Renal cortex interstitium (tissue), 11 donors: Measurements from ENCODE around the gene CDC42BPA. TPM values are rescaled to one million over a fixed set of nuclear protein-coding genes. Genes with fewer than 3 reads are reported as not detected.
"Not testable (repeated sequence)": the region's sequence is repeated elsewhere in the genome, so short reads cannot be mapped to it uniquely, and the experiment has no call there.

Experiments
- DNase-seq, 11 donors: peaks; one replicate each; pipeline ENCODE4 v3.0.0-alpha.2; 2013; ENCODE audit warnings: low read depth in 9 of 11, low spot score in 4 of 11; ENCODE audit errors: extremely low read depth in 1 of 11
- polyA plus RNA-seq, 3 donors: library from polyadenylated mRNA; unstranded; fragments of 120-200 nt; gene quantifications; one replicate each; pipeline ENCODE4 v1.2.1, GENCODE V29; 2013; ENCODE audit not compliant: insufficient read length in 3 of 3

The CDC42BPA gene
- polyA plus RNA-seq, 3 donors = 38.6 to 41.9 (median 40.5) TPM

GRCh38 chr1:227343206-227343605 is 24.9 kb upstream of the CDC42BPA start:
- DNase-seq = no peak

DNA sequence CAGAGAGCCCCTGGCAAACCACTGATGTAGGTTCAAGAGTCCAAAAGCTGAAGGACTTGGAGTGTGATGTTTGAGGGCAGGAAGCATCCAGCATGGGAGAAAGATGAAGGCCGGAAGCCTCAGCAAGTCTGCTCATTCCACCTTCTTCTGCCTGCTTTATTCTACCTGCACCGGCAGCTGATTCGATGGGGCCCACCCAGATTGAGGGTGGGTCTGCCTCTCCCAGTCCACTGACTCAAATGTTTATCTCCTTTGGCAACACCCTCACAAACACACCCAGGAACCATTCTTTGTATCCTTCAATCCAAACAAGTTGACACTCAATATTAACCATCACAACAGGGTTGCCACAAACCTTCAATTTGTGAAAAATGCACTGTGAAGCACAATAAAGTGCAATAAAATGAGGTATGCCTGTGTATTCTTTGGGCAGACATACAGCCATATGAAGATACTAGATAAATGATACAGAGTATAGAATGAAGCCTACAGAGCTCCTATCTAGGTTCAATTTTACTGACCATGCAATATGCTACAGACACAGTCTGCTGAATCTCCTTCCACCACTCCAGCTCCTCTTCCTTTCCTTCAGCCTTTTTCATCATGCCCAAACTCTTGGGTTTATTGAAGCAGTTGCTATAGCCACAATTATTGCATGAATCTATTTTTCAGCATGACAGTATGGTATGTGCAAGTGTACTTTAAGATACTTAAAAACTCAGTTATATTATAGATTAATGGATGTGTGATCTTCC is 24.0 kb upstream of the CDC42BPA start:
- DNase-seq = no peak

- DNase-seq = not testable (repeated sequence)
These were observed 17.8 kb upstream of the CDC42BPA start for GRCh38 chr1:227336136-227336535.

- no peak for DNase-seq
These were observed 17.1 kb upstream of the CDC42BPA start for GRCh38 chr1:227335242-227336020.

- DNase-seq = no peak
These were observed 15.1 kb upstream of the CDC42BPA start for GRCh38 chr1:227333423-227333822.

- no peak for DNase-seq
These were observed 12.2 kb upstream of the CDC42BPA start for GRCh38 chr1:227330279-227331076.

DNA sequence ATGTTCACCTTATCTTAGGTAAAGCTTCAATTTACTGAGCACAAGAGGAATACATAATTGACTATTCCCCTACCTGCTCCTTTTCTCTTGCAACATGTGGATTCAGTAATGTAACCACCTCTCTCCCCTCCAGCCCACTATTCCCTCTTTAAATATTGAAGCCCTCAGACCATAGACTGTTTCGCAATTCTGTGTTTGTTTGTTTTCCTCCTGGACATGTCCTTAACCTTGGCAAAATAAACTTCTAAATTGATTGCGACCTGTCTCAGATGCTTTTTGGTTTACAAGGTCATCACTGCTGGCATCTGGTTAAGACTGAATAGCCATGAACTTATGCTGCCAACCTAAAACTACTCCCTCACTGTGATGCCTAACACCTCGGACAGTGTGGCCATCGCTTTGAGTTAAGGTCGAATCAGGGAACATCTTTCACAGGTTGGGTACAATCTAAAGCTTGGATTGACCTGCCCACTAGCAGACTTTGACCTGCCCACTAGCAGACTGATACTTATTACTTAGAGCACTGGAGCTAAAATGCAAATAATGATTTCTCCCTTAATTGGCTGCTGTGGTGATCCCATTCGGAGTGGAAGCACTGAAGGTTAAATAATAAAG is 10.2 kb upstream of the CDC42BPA start:
- no peak for DNase-seq

DNA sequence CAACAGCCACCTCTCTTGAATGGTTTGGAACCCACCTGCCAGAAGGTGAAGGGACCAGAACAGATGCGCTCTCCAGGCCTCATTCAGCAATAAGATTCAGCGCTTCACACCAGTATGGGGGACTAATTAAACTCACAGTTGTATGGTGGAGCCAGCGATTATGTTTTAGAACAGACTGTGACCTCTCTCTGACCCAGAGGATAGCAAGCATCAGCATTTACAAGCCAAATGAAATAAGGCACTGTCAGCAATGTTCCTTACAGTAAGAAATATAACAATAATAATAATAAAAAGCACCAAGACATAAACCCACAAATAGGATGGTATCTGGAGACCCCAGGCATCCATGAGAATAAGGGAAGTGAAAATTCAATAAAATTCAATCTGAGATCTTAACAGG is 6.9 kb upstream of the CDC42BPA start:
- no peak for DNase-seq

- DNase-seq = no peak
These were observed 5.6 kb upstream of the CDC42BPA start for GRCh38 chr1:227323967-227324268.

- no peak for DNase-seq
These were observed 5.1 kb upstream of the CDC42BPA start for GRCh38 chr1:227323171-227323966.

DNA sequence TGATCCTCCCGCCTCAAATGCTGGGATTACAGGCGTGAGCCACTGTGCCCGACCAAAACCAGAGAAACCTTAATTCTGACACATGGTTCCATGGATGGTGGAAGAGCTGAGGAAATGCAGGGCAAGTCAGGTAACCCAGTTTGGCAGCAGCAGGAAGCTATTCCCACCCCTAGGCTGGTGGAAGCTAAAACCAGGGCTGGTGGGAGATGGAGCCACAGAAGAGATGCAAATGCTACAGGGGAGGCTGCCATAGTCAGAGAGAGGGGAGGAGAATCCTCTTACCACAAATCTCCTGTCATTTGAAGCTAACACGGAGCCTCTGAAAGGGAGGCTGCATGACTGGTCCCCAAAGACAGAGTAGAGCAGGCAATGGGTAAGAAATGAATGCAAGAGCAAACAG is 4.1 kb upstream of the CDC42BPA start:
- no peak for DNase-seq

DNA sequence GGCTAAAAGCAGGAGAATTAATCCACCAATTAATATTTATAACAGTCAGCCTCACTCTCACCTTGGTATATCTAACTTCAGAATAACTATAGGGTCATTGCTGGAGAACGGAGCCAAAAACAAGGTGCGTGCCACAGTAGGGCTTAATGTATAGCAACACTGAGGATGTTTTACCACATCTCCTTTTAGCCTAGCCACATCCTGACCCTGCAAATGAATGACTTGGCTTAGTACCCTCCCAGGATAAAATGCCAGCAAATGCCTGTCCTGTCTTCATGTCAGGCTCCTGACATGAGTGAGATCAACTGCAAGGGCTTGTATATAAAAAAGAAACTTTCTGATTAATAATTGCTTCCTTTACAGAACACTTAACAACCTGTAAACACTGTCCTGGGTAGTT is 2.7 kb upstream of the CDC42BPA start:
- DNase-seq = no peak

DNA sequence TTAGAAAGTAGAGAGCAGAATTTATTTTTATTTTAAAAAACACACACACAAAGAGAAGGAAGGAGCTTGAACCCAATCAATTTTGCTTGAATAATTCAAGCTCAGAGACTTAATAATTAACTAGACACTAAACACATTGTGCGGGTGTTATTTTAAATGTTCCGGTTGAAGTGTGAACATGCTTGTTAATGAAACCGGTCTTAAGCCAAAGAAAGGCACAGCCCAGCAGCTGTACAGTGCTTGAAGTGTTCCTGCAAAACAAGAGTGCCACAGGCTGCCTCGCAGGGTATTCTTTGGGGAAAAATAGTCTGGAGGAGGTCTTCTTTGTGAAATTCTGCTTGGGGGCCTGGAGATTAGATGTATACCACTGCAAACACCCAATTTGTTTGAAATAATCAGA is 2.2 kb upstream of the CDC42BPA start:
- DNase-seq = no peak

DNA sequence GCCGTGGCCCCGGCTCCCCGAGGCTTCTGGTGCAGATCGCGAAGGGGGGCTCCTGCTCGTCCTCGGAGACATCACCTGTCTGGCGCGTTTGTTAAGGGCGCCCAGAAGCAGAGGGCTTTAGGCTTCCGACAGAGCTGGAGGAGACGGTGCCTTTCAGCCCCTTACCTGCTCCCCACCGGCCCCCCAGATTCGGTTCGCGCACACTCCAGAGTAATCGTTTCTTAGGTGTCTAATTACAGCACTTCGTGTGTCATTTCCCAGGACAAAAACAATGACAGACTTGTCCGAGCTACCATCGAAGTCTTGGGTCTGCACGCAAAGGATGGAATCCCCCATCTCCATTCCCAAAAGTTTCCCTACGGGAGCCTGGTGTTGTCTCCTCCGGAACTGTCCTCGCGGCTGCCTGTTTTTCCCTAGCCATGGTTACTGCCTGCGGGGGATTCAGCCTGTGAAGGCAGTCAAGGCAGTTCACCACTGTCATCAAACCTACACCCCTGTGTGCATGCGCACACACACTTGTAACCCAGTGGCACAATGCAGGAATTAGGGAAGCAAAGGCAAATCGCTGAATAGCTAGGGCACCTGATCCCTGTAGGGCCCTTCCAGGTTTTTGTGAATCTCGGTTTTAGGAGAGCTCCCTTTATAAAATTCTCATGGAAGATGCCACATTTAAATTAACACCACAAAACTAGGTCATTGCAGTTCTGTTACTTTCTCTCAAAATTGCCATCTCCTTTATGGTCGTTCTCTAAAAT is 738 bp upstream of the CDC42BPA start:
- DNase-seq = peak in 10 of 11 donors; percentile 50 to 79 (median 65)

DNA sequence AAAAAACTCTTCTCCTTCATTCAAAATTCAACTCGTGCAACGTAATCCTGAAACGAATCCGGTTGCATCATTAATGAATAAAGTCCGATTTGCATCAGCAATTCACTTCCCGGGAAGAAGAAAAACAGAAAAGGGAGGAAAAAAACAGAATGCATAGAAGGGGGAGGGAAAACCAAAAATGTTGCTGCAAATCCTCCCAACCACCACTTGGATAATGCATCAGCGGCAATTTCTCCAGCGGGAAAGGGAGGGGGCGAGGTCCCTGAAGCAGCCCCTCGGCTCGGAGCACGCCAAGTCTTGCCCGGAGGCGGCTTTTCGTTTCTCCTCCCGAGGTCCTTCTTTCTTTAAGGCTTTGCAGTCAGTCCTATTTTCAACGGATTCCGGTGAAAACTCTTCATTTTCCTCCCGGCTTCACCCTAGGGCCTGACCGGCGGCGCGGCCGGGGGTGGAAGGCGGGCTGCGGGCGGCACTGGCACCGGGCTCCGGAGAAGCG is 723 bp downstream of the CDC42BPA start:
- peak in 10 of 11 donors; percentile 51 to 79 (median 66) for DNase-seq

- DNase-seq = no peak
These were observed 1.3 kb downstream of the CDC42BPA start for GRCh38 chr1:227317011-227317451.

DNA sequence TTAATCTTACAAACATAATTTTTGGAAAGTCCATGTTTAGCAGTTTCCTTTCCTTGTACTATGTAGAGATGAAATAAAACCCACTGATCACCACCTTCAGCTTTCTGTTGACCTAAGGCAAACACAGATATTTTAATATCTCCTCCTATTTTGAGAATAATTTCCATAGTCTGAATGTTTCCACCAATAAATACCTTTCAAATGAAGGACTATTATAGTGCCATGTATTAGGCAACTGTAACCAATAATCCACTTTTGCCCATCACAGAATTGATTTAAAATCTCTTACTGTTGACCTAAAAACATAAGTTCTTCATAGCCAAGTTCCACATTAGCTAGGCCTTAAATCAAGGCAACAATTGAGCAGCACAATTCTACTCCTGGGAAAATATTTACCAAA is 1.8 kb downstream of the CDC42BPA start:
- DNase-seq = no peak
